ENCODE data around the gene UBE2G1.
"Not testable (repeated sequence)": the region's sequence is repeated elsewhere in the genome, so short reads cannot be mapped to it uniquely, and the experiment has no call there.

The UBE2G1 gene

DNA sequence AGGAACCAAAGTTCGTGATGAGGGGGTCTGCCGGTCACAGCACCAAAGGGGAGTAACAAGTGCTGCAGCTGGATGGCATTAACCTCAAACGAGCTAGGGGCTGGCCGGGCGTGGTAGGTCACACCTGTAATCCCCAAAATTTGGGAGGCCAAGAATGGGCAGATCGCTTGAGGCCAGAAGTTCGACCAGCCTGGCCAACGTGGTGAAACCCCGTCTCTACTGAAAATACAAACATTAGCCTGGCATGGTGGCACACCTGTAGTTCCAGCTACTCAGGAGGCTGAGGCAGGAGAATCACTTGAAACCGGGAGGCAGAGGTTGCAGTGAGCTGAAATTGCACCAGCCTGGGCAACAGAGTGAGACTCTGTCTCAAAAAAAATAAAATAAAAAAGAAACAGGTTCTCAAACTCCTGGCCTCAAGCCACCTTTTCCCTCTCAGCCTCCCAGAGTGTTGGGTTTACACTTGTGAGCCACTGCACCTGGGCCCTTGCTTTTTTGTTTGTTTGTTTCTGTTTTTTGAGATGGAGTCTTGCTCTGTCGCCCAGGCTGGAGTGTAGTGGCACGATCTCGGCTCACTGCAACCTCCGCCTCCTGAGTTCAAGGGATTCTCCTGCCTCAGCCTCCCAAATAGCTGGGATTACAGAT lies 9.4 kb upstream of the UBE2G1 start:
- in situ Hi-C loops (cut with MboI; ENCODE audit: low sequenced_read_pairs), result not testable (repeated sequence)

DNA sequence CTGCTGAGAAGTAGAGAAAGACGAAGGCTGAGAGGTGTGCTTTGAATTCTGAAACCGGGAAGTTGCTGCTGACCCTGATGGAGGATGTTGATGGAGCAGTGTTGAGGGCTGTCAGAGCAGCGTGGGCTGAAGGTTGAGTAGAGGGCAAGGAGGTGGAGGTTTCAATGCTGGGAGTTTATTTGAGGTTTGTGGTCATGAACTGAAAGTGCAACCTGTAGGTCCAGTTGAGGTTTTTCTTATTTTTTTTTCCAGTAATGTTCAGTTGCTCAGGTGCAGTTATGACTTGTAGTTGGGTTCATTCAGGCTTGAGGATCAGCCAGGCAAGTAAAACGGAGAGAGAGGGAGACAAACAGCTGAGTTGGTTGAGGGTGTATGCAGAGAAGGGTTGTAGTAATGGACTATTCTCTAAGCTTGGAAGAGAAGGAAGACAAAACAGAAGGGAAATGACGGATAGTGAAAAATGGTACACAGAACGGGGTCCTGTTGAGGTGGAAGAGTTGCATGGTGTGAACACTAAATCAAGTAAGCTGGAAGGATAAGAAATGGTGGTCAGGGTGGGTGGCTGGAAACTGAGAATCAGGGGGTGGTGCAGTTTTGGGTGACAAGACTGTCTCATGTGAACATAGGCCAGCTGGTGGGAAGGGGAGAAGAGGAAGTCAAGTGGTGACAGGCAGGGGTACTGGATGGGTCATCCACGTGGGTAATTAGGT lies 8.7 kb upstream of the UBE2G1 start:
- in situ Hi-C loops (cut with MboI; ENCODE audit: low sequenced_read_pairs), result no loop called here

DNA sequence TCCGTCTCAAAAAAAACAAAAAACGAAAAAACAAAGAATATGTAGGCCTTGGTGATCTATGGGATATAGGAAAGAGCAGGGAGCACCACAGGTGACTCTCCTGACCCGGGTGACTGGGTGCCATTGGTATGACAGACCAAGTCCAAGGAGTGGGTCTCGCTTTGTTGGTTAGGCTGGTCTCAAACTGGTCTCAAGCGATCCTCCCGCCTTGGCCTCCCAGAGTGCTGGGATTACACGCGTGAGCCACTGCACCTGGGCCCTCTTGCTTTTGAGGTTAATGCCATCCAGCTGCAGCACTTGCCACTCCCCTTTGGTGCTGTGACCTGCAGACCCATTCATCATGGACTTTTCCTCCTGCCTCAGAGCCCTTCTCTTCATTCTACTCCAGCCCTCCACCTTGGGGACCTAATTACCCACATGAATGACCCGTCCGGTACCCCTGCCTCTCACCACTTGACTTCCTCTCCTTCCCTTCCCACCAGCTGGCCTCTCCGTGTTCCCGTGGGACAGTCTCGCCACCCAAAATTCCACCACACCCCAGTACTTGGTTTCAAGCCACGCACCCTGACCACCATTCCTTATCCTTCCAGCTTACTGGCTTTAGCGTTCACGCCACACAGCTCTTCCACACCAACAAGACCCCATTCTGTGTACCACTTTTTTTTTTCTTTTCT lies 3.2 kb upstream of the UBE2G1 start:
- in situ Hi-C loops (cut with MboI; ENCODE audit: low sequenced_read_pairs), result no loop called here

DNA sequence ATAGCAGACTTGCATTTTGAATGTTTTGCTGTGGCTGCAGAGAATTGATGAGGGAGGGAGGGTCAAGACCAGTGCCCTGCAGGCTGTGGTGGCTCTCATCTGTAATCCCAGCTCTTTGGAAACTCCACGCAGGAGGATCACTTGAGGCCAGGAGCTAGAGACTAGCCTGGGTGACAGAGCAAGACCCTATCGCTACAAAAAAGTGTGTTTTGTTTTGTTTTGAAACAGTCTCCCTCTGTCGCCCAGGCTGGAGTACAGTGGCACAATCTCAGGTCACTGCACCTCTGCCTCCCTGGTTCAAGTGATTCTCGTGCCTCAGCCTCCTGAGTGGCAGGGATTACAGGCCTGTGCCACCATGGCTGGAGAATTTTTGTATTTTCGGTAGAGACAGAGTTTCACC lies 1.9 kb upstream of the UBE2G1 start:
- in situ Hi-C loops (cut with MboI; ENCODE audit: low sequenced_read_pairs), result no loop called here

DNA sequence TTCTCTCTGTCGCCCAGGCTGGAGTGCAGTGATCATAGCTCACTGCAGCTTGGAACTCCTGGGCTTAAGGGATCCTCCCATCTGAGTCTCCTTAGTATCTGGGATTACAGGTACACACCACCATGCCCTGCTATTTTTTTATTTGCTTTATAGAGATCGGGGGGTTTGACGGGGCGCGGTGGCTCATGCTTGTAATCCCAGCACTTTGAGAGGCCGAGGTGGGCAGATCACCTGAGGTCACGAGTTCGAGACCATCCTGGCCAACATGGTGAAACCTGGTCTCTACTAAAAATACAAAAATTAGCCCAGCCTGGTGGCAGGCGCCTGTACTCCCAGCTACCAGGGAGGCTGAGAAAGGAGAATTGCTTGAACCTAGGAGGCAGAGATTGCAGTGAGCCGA lies 702 bp upstream of the UBE2G1 start:
- in situ Hi-C loops (cut with MboI; ENCODE audit: low sequenced_read_pairs), result not testable (repeated sequence)

DNA sequence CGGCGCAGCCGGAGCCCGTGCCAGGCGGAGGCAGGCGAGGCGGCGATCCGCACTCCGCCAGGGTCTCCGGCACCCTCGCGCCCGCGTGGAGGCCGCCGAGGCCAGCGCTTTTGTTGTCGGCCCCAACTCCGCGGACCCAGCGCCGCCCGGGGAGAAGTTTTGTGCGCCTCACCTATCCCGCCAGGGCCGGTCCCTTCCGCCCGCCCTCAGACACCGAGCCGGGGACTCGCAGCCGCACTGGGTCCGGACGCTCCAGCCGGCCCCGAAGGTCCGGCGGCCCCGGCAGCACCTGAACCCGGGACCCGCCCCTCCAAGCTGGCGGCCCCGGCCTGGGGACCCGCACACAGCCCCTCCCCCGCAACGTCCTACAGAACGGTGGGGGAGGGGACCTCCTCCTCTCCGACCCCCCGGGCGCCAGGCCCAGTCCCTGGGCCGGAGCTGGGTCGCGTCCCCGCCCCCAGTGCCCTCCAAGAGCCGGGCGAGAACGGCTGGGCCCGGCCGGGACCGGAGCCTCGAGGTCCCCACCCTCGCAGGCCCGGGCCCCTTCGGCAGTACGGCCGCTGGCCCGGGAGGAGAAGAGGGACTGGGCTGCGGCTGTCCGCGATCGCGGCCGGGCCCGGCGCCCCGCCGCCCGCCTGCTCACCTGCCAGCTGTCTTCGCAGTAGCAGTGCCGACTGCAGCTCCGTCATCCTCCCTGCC lies 698 bp downstream of the UBE2G1 start:
- in situ Hi-C loops (cut with MboI; ENCODE audit: low sequenced_read_pairs), result no loop called here

DNA sequence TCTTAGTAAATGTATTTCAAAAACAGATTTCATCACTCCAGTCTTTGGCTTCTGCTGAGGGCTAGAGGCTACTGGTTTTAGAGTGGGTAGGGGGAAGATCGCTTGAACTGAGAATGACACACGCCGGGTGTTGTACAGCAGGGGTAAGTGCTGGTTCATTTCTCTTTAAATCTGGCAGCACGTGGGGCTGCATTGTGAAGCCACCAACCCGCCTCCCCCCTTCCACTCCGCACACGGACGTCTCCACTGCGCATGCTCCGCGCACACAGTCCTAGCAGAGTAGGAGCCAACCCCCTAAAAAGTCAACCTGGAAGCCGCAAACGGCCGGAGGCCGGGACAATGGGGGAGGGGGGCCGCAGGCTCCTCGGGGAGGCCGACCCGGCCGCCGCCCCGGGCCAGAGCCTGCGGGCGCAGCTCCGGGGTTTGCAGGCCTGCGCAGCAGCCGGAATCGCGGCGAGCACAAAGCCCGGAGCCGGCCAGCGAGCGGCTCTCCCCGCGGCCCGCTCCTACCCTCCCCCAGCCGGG lies 1.3 kb downstream of the UBE2G1 start:
- in situ Hi-C loops (cut with MboI; ENCODE audit: low sequenced_read_pairs), result no loop called here

DNA sequence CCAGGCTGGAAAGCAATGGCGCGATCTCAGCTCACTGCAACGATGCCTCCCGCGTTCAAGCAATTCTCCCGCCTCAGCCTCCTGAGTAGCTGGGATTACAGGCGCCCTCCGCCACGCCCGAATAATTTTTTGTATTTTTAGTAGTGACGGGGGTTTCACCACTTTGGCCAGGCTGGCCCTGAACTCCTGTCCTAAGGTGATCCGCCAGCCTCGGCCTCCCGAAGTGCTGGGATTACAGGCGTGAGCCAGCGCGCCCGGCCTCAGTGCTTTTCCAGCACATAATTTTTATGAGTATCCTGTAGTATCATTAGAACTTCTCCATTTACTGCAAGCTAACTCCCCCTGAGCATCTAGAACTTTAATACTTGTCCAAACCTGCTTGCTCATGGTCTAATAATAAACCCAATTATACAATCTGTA lies 1.8 kb downstream of the UBE2G1 start:
- in situ Hi-C loops (cut with MboI; ENCODE audit: low sequenced_read_pairs), result no loop called here

DNA sequence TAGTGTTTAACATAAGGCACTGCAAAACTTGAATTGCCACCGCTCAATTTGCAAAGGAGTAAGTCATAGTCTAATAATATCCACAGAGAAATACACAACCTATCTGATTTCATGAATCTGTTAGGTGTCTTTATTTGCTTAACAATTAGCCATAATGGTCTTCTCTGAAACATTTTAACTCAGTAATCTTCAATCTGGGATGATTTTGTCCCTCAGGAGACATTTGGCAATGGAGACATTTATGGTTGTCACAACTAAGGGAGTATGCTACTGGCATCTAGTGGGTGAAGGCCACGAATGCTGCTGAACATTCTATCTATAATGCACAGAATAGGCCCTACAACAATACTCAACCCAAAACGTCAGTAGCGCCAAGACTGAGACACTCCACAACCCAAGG lies 4.3 kb downstream of the UBE2G1 start:
- in situ Hi-C loops (cut with MboI; ENCODE audit: low sequenced_read_pairs), result no loop called here

DNA sequence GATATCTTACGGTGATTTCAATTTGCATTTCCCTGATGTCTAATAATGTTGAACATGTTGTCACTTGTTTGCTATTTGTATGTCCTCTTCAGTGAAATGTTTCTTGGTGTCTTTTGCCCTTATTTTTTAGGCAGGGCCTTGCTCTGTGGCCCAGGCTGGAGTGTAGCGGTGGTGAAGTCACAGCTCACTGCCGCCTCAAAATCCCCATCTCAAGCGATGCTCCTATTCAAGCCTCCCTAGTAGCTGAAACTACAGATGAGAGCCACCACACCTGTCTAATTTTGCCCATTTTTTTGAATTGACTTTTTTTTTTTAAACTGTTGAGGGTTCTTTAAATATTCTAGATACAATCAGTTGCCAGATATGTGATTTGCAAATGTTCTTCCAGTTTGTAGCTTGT lies 8.3 kb downstream of the UBE2G1 start:
- in situ Hi-C loops (cut with MboI; ENCODE audit: low sequenced_read_pairs), result no loop called here

DNA sequence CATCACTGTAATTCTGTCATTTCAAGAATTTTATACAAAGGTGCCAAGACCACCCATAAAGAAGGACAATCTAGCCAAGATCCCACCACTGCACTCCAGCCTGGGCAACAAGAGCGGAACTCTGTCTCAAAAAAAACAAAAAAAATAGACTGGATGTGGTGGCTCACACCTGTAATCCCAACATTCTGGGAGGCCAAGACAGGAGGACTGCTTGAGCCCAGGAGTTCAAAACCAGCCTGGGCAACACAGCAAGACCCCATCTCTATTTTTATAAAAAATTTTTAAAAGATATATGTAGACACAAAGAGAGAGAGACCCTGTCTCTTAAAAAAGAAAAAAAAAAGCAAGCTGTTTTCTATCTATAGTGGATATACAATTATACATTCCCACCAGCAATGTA lies 8.8 kb downstream of the UBE2G1 start:
- in situ Hi-C loops (cut with MboI; ENCODE audit: low sequenced_read_pairs), result no loop called here

DNA sequence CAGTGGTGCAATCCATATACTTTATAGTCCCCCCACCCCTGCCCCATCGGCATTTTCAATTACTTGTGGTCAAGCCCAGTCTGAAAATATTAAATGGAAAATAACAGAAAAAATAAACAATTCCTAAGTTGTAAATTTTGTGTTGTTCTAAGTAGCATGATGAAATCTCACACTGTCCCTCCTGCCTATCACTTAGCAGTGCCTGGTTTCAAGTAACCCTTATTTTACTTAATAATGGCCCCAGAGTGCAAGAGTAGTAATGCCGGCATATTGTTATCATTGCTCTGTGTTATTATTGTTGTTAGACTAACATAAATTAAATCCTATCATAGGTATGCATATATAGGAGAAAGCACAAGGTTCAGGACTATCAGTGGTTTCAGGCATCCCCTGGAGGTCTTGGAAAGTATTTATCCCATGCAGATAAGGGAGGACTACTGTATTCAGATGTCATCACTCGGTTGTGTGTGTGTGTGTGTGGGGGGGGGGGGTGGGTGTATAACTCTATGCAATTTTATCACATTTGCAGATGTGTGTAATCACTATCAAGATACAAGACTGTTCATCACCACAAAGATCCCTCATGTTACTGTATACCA lies 9.3 kb downstream of the UBE2G1 start:
- in situ Hi-C loops (cut with MboI; ENCODE audit: low sequenced_read_pairs), result no loop called here

DNA sequence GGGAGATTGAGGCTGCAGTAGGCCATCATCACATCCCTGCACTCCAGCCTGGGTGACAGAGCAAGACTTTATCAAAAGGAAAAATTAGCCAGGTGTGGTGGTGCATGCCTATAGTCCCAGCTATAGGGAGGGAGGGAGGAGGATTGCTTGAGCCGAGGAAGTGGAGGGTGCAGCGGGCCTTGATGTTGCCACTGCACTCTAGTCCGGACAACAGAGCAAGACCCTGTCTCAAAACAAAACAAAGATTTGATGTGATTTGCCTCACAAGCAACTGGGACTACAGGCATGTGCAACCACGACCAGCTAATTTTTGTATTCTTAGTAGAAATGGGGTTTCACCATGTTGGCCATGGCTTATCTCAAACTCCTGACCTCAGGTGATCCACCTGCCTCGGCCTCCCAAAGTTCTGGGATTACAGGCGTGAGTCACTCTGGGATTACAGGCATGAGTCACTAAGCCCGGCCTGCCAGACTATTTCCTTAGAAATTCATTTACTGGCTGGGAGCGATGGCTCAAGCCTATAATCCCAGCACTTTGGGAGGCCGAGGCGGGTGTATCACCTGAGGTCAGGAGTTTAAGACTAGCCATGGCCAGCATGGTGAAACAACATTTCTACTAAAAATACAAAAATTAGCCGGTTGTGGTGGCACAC lies 11.5 kb downstream of the UBE2G1 start:
- in situ Hi-C loops (cut with MboI; ENCODE audit: low sequenced_read_pairs), result no loop called here

DNA sequence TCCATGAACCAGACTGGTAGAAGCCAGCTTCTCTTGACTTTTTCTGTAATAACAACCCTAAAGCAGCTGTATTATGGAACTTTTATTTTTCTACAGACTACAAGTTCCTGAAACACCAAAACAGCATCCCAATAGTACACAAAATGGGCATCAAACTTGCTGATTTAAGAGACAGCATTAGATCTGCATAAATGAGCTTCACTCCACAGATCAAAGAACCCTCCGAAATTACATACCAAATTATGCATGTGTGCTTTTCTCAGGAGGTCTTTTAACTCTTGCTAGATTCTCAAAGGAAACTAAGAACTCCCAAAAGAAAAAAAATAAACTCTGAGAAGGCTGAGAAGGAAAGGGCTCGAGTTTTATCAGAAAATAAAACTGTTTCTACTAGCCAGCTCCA lies 12.3 kb downstream of the UBE2G1 start:
- in situ Hi-C loops (cut with MboI; ENCODE audit: low sequenced_read_pairs), result no loop called here

DNA sequence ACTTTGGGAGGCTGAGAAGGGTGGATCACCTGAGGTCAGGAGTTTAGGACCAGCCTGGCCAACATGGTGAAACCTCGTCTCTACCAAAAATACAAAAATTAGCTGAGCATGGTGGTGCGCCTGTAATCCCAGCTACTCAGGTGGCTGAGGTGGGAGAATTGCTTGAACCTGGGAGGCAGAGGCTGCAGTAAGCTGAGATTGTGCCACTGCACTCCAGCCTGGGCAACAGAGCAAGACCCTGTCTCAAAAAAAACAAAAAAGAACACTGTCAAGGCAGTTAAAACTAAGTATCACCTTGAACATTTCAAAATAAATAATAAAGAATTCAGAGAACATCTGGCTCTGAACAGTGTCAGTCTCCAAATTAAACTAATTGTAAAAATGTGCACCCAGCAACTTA lies 16.3 kb downstream of the UBE2G1 start:
- in situ Hi-C loops (cut with MboI; ENCODE audit: low sequenced_read_pairs), result not testable (repeated sequence)

DNA sequence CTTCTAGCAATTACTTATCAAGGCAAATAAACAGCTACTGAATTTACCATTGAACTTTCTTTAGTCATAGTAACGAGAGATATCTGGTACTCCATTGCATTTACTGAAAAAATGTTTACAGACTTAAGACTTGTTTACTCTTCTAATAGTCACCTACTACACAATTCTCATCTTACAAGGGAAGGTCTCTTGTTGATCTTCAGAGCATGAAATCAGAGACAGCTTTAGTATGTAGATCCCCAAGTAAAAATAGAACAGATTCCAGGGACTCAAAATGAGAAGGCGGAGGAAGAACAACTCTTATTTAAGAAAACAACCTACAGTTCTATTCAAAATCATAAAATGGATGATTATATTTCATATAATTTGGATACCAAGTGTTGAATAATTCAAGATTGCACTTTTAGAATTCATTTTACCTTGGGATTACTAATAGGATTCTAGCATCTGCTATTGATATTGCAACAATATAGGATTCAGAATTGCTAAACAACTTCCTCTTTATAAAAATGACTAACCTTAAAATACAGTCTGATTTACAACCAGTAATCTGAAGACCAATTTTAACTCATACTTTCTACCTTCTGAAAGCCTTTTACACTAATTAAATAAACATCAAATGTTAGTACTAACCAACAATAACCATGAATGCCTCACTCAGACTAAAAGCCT lies 20.8 kb downstream of the UBE2G1 start:
- in situ Hi-C loops (cut with MboI; ENCODE audit: low sequenced_read_pairs), result no loop called here

DNA sequence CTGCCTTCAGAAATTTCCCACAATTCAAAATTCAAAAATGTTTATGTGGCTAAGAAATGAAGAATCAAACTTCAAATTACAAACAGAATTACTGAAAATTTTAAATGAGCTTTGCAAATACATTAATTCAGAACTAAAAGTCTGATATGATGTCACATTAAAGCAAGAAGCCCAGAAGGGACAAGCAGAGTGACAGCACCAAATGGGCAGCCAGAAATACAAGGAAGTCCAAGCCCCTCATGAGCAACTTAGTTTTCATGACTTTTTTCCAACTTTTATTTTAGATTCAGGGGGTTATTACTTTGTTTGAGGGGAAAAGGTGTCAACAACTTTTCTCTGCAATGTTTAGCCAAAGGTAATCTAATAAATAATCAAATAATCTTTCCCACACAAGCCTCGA lies 21.5 kb downstream of the UBE2G1 start:
- in situ Hi-C loops (cut with MboI; ENCODE audit: low sequenced_read_pairs), result no loop called here

DNA sequence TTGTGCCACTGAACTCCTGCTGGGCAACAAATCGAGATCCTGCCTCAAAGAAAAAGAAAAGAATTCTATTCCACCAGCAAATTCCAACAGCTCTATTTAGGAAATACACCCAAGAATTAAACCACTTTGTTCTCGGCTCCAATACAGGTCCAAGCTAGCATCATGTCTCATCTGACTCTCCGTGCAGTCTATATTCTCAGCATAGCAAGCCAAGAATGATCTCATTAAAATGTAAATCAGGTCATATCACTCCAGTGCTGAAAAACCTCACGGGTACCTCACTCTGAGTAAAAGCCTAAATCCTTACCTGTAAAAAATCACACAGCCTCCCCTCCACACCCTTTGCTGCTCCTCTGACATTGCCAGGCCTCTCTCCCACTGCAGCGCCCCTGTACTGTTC lies 23.9 kb downstream of the UBE2G1 start:
- in situ Hi-C loops (cut with MboI; ENCODE audit: low sequenced_read_pairs), result no loop called here

DNA sequence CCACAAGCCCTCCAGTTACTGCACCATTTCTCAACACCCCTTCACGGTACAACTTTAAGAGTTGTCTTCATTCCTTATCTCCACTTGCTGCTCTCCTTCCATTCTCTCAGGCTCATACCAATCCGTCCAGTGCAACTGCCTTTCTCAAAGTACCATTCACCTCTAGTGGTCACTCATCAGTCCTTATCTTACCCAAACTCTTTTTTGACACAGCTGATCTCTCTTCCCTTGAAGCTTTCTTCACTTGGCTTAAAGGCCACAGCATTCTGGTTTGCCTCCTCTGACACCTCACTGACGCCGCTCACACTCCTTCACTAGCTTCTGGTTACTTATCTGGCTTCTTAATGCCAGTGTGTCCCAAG lies 24.9 kb downstream of the UBE2G1 start:
- in situ Hi-C loops (cut with MboI; ENCODE audit: low sequenced_read_pairs), result no loop called here
